NCI-H187 treated with DMSO at 0.1 percent for 48 hours (cell line): ENCODE measurements around the gene OTOGL.

Experiments
- DNase-seq: peaks from one replicate; lab custom pipeline; 2025; lab: John Stamatoyannopoulos, UW

Gene OTOGL

GRCh38 chr12:80373666-80374065 is 274.3 kb downstream of the OTOGL start:
- no peak for DNase-seq

GRCh38 chr12:80374615-80375014 is 275.3 kb downstream of the OTOGL start:
- DNase-seq = no peak

DNA sequence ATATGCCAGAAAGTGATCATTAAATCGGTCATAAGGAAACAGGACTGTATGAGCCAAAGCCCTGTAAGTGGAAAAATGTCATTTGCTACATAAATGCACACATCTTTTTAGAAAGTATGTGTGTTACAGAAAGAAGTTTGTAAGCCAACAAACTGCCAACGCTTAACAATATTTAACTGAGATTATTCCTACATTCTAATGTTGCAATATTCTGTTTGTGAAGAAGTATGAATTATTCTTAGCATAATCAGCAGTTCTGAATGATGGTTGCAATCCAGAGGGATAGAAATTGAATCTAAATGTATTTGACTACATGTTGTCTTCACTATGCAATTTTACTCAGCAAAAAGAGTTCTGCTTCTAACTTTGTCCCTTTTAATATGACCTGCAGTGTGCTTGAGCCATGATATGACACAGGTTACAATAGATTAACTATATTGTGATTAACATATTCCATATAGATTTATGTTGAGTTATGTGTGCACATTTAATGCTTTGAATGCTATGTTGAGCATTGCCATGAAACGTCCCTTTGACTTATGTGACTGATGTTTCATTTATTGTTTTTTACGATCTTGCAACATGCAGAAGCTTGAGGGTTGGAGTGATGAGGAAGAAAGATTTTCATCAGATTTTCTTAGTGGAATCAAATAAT is 277.9 kb downstream of the OTOGL start:
- DNase-seq = no peak

GRCh38 chr12:80381121-80381520 is 281.8 kb downstream of the OTOGL start:
- DNase-seq = no peak

DNA sequence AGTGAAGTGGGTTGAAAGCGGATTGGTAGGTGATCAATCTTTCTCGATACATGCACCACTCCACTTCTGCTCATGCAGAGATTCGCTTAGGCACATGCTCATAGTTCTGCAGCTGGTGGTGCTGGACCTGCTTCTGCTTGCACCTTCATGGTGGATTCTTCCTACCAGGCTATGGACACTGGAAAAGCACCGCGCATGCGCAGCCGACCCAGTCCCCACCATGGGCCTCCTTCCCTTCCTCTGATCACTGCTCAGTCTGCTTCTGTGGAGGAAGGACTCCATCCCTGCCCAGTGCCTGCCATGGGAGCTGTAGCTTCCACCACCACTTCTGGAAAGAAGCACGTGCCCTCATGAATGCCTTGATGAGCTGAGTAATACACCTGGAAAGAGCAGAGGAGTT is 282.9 kb downstream of the OTOGL start:
- DNase-seq = no peak

GRCh38 chr12:80400571-80400991 is 301.2 kb downstream of the OTOGL start:
- DNase-seq = no peak

- no peak for DNase-seq
Measured at GRCh38 chr12:80401191-80401590, 301.9 kb downstream of the OTOGL start.

DNA sequence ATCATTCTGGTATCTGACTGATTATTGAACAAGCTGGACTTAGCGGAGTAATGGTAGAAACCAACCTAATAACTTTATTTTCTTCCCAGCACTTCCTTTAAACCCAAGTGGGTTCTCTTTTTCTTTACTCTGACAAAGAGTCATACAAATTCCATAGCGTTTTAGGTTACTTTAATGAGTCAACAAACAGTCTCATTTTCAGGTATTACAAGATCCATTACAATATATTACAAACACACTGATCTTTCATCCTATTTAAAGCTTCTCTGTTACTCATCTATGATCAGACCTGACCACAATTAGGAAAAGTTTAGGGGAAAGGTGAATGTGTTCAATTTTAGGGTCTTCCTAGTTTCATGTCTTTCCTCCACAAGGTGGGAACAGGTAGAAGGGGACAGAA is 305.3 kb downstream of the OTOGL start:
- DNase-seq = no peak

GRCh38 chr12:80406253-80406652 is 306.9 kb downstream of the OTOGL start:
- DNase-seq = no peak

DNA sequence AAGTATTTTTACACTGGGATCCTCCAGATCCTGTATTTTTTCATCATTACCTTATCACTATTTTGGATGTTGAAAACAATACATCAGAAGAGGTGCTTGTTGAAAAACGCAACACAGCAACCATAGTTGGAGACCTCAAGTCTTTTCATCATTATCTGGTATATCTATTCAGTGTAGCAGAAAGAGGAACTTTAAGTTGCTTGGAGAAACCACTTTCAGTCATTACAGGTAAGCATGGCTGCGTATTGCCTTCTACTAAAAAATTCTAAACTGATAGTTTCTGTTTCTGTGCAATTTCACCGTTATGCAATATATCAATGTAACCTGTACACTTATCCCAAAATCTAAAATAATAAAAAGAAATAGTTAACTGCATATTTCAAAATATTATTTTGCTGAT is 312.4 kb downstream of the OTOGL start:
- DNase-seq = no peak

- DNase-seq = no peak
Measured at GRCh38 chr12:80412343-80412953, 313.1 kb downstream of the OTOGL start.

DNA sequence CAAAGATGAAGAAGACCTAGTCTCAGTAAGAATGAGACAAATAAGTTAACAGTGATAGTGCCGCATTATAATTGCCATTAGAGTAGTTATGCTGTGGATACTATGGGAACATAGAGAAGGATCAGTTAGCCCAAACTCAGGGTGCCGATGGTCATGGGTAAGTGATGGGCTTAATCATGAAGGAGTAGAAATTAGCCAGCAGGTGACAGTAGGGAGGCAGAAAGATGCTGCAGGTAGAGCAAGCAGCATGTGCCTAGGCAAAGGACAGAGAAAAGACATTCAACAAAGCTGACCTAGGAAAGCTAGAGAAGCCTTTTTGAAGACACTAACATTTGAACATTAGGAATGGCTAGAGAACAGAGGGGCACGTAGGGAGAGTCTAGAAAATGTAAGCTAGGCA is 314.1 kb downstream of the OTOGL start:
- no peak for DNase-seq

GRCh38 chr12:80415466-80415865 is 316.1 kb downstream of the OTOGL start:
- no peak for DNase-seq

- DNase-seq = no peak
Measured at GRCh38 chr12:80419644-80420043, 320.3 kb downstream of the OTOGL start.

- DNase-seq = no peak
Measured at GRCh38 chr12:80420075-80420474, 320.7 kb downstream of the OTOGL start.

DNA sequence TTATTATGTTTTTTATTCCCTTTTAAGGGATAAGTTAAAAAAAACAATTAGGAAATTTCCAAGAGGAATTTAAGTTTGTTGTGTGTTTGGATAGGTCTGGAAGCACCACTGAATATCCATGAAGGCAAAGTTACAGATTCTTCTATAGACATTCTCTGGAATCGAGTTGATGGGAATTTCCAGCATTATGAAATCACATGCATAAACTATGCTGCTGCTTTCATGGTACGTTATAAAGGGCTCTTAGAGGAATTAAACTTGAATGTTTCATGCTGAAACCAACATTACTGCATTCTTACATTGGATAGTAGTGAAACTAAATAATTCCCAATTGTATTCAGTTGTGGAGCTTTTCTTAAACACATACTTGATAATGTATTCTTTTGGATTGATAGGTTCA is 323.2 kb downstream of the OTOGL start:
- no peak for DNase-seq
